GM23338 (cell line): ENCODE data around the gene KRT8. TPM values are rescaled to one million over a fixed set of nuclear protein-coding genes. Genes with fewer than 3 reads are reported as not detected.

Experiments used
- ATAC-seq: fragments of 200-7000 bp; cut with Tn5 transposase; 3 replicates; pipeline ENCODE4 v1.9.1; 2020
- DNase-seq: peaks from one replicate; pipeline ENCODE4 v3.0.0-alpha.2; 2015; ENCODE audit warnings: low spot score
- H2AFZ ChIP-seq: fragments of 200-600 bp; sonication (generic); 2 replicates; pipeline ENCODE4 v1.8.0; 2016; ENCODE audit warnings: antibody characterized with exemption, mild to moderate bottlenecking, moderate library complexity
- H3F3A ChIP-seq: fragments of 200-600 bp; sonication (generic); replicated peaks from 2 replicates; pipeline ENCODE4 v1.8.0; 2017; ENCODE audit warnings: antibody characterized with exemption, mixed run types, low read depth
- H3K27ac ChIP-seq: fragments of 200-600 bp; sonication (generic); 2 replicates; pipeline ENCODE4 v1.6.1; 2016; ENCODE audit warnings: low read depth
- H3K27me3 ChIP-seq: fragments of 200-600 bp; sonication (generic); 2 replicates; pipeline ENCODE4 v1.8.0; 2016; ENCODE audit warnings: mild to moderate bottlenecking, mixed run types, moderate library complexity; ENCODE audit not compliant: insufficient read depth
- H3K36me3 ChIP-seq: fragments of 200-600 bp; sonication (generic); 2 replicates; pipeline ENCODE4 v1.8.0; 2016; ENCODE audit warnings: mild to moderate bottlenecking; ENCODE audit not compliant: insufficient read depth
- H3K4me1 ChIP-seq: fragments of 200-600 bp; sonication (generic); 2 replicates; pipeline ENCODE4 v1.8.0; 2016; ENCODE audit warnings: mild to moderate bottlenecking, moderate library complexity; ENCODE audit not compliant: insufficient read depth
- H3K4me2 ChIP-seq: fragments of 200-600 bp; sonication (generic); 2 replicates; pipeline ENCODE4 v1.7.1; 2017; ENCODE audit warnings: mixed run types
- H3K4me3 ChIP-seq: fragments of 200-600 bp; sonication (generic); 2 replicates; pipeline ENCODE4 v1.6.1; 2016; ENCODE audit warnings: mixed run types
- H3K79me2 ChIP-seq: fragments of 200-600 bp; sonication (generic); replicated peaks from 2 replicates; pipeline ENCODE4 v1.8.0; 2017; ENCODE audit warnings: mild to moderate bottlenecking; ENCODE audit not compliant: insufficient read depth
- H3K9me2 ChIP-seq: fragments of 200-600 bp; sonication (generic); 2 replicates; pipeline ENCODE4 v1.8.0; 2017; ENCODE audit not compliant: insufficient read depth
- H4K20me1 ChIP-seq: fragments of 200-600 bp; sonication (generic); replicated peaks from 2 replicates; pipeline ENCODE4 v1.8.0; 2017; ENCODE audit warnings: mild to moderate bottlenecking; ENCODE audit not compliant: insufficient read depth
- H3K27ac Mint-ChIP-seq: 2 replicates; pipeline ENCODE4 v1.8.0; 2020; ENCODE audit warnings: inconsistent platforms, mild to moderate bottlenecking, moderate library complexity, mixed read lengths
- H3K27me3 Mint-ChIP-seq: 3 replicates; pipeline ENCODE4 v1.8.0; 2022; ENCODE audit warnings: low read depth, mild to moderate bottlenecking, moderate library complexity, mixed read lengths, inconsistent platforms; ENCODE audit not compliant: insufficient read depth, poor library complexity
- H3K36me3 Mint-ChIP-seq: 3 replicates; pipeline ENCODE4 v1.8.0; 2021; ENCODE audit warnings: low read depth, mild to moderate bottlenecking, inconsistent platforms, moderate library complexity, mixed read lengths
- H3K4me1 Mint-ChIP-seq: 3 replicates; pipeline ENCODE4 v1.8.0; 2020; ENCODE audit warnings: mild to moderate bottlenecking, inconsistent platforms, mixed read lengths
- H3K4me3 Mint-ChIP-seq: 3 replicates; pipeline ENCODE4 v1.8.0; 2021; ENCODE audit warnings: moderate library complexity, mild to moderate bottlenecking, inconsistent platforms, mixed read lengths
- H3K9me3 Mint-ChIP-seq: 3 replicates; pipeline ENCODE4 v1.8.0; 2020; ENCODE audit warnings: moderate library complexity, mild to moderate bottlenecking, inconsistent platforms, mixed read lengths
- CREB1 ChIP-seq: fragments of 250-450 bp; sonication (Bioruptor Pico); IDR thresholded peaks from 2 replicates; pipeline ENCODE4 v1.5.0; 2020; ENCODE audit warnings: low read depth, mild to moderate bottlenecking, moderate library complexity
- EZH2 ChIP-seq: fragments of 200-600 bp; sonication (generic); IDR thresholded peaks from one replicate; pipeline ENCODE4 v1.8.0; 2017; ENCODE audit warnings: antibody characterized with exemption, mild to moderate bottlenecking, low read depth; ENCODE audit not compliant: unreplicated experiment
- EZH2phosphoT487 ChIP-seq: fragments of 200-600 bp; sonication (generic); IDR thresholded peaks from one replicate; pipeline ENCODE4 v1.8.1; 2018; ENCODE audit warnings: antibody characterized with exemption; ENCODE audit not compliant: unreplicated experiment
- JUNB ChIP-seq: IDR thresholded peaks from one replicate; pipeline ENCODE4 v1.6.1; 2016; ENCODE audit warnings: antibody characterized with exemption; ENCODE audit not compliant: unreplicated experiment
- NANOG ChIP-seq: IDR thresholded peaks from 2 replicates; pipeline ENCODE4 v1.6.1; 2016; ENCODE audit warnings: antibody characterized with exemption, borderline replicate concordance
- POLR2AphosphoS5 ChIP-seq: IDR thresholded peaks from 2 replicates; pipeline ENCODE4 v1.6.1; 2016; ENCODE audit warnings: antibody characterized with exemption, low read depth
- STAT1 ChIP-seq: IDR thresholded peaks from one replicate; pipeline ENCODE4 v1.6.1; 2016; ENCODE audit warnings: antibody characterized with exemption; ENCODE audit not compliant: unreplicated experiment
- ZNF331 ChIP-seq: fragments of 250-450 bp; sonication (Bioruptor Pico); IDR thresholded peaks from 2 replicates; pipeline ENCODE4 v1.5.0; 2020; ENCODE audit warnings: low read depth, mild to moderate bottlenecking, moderate library complexity
- polyA plus RNA-seq: library from polyadenylated mRNA; unstranded; fragments of >200 nt; fragmentation: Nextera tagmentation; extraction: Ambion mirVana; gene quantifications from 2 replicates; pipeline ENCODE4 v1.2.1, GENCODE V29; 2016
- total RNA-seq: library from RNA; depleted of rRNA; stranded (reverse); fragments of >200 nt; shearing (Covaris generic); gene quantifications from 2 replicates; pipeline ENCODE4 v1.2.3, GENCODE V29; 2014
- TF ChIP-seq, protein P1 (sequence below): fragments of 250-450 bp; sonication (Bioruptor Pico); IDR thresholded peaks from 2 replicates; pipeline ENCODE4 v1.5.0; 2020; ENCODE audit warnings: mild to moderate bottlenecking, moderate library complexity
- TF ChIP-seq, protein P2 (sequence below), 2 experiments: fragments of 200-600 bp in 1 of 2; sonication (generic) in 1 of 2; conservative IDR thresholded peaks; 2 replicates each; pipeline versions ENCODE4 v1.5.1 to v1.6.1; 2016 to 2017; ENCODE audit warnings: antibody characterized with exemption in 2 of 2, low read depth in 2 of 2, mild to moderate bottlenecking in 2 of 2, moderate library complexity in 1 of 2

Gene KRT8
- total and polyA plus RNA-seq, 2 experiments from 2014 or later: 250 to 322 TPM

DNA sequence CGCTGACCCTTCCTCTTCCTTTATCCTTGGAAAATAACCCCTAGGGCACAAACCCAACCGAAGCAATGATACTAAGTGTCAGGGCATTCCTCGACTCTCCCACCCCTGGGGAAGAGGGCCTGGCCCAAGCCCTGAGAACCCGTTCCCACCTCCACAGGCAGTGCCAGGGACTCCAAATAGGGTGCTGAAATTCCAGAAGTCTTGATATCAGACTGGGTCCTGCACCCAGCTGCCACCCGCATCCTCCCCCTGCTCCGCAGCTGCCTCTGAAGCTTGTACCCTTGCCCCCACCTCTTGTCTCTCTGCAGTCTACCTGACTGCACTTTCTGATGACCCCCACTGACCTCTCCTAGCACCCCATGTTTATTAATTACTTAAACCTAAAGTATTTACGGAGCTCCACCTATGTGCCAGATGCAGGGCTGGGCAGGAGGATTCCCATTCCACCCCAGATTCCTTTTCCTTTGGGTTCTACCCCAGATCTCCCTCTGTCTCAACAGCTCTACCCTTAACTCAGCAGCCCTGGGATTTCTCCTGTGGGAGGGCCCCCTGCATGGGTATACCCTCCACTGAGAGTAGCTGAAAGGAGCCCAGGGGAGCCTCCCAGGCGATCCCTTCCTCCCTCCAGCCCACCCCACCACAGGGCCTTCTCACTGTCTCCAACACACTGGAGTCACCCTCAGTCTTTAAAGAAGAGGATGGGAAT lies 40.0 kb upstream of the KRT8 start (continued):
- TF ChIP-seq, protein P1, sequence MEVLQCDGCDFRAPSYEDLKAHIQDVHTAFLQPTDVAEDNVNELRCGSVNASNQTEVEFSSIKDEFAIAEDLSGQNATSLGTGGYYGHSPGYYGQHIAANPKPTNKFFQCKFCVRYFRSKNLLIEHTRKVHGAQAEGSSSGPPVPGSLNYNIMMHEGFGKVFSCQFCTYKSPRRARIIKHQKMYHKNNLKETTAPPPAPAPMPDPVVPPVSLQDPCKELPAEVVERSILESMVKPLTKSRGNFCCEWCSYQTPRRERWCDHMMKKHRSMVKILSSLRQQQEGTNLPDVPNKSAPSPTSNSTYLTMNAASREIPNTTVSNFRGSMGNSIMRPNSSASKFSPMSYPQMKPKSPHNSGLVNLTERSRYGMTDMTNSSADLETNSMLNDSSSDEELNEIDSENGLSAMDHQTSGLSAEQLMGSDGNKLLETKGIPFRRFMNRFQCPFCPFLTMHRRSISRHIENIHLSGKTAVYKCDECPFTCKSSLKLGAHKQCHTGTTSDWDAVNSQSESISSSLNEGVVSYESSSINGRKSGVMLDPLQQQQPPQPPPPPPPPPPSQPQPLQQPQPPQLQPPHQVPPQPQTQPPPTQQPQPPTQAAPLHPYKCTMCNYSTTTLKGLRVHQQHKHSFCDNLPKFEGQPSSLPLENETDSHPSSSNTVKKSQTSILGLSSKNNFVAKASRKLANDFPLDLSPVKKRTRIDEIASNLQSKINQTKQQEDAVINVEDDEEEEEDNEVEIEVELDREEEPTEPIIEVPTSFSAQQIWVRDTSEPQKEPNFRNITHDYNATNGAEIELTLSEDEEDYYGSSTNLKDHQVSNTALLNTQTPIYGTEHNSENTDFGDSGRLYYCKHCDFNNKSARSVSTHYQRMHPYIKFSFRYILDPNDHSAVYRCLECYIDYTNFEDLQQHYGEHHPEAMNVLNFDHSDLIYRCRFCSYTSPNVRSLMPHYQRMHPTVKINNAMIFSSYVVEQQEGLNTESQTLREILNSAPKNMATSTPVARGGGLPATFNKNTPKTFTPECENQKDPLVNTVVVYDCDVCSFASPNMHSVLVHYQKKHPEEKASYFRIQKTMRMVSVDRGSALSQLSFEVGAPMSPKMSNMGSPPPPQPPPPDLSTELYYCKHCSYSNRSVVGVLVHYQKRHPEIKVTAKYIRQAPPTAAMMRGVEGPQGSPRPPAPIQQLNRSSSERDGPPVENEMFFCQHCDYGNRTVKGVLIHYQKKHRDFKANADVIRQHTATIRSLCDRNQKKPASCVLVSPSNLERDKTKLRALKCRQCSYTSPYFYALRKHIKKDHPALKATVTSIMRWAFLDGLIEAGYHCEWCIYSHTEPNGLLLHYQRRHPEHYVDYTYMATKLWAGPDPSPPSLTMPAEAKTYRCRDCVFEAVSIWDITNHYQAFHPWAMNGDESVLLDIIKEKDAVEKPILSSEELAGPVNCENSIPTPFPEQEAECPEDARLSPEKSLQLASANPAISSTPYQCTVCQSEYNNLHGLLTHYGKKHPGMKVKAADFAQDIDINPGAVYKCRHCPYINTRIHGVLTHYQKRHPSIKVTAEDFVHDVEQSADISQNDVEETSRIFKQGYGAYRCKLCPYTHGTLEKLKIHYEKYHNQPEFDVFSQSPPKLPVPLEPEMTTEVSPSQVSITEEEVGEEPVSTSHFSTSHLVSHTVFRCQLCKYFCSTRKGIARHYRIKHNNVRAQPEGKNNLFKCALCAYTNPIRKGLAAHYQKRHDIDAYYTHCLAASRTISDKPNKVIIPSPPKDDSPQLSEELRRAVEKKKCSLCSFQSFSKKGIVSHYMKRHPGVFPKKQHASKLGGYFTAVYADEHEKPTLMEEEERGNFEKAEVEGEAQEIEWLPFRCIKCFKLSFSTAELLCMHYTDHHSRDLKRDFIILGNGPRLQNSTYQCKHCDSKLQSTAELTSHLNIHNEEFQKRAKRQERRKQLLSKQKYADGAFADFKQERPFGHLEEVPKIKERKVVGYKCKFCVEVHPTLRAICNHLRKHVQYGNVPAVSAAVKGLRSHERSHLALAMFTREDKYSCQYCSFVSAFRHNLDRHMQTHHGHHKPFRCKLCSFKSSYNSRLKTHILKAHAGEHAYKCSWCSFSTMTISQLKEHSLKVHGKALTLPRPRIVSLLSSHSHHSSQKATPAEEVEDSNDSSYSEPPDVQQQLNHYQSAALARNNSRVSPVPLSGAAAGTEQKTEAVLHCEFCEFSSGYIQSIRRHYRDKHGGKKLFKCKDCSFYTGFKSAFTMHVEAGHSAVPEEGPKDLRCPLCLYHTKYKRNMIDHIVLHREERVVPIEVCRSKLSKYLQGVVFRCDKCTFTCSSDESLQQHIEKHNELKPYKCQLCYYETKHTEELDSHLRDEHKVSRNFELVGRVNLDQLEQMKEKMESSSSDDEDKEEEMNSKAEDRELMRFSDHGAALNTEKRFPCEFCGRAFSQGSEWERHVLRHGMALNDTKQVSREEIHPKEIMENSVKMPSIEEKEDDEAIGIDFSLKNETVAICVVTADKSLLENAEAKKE (CRISPR knock-in tag): no peak
- no peak for TF ChIP-seq ZNF331 (CRISPR knock-in tag)

DNA sequence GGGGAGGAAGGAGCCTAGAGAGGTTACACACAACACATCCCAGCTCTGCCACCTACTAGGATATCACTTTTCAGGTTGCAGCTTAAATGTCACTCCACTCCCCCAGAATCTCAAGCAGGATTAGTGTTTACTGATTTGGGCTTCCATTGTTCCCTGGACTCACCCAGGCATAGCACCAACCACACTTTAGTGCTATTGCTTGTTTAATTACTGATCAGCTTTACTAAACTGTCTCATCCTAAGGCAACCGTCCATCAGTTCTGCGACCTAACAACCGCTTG lies 38.0 kb upstream of the KRT8 start:
- no peaks in the 10 kb centered on the region for H3K27me3 ChIP-seq
- Mint-ChIP-seq H3K27me3 (peaks cover 16% of the 10 kb centered on the region), H3K9me3 (peaks cover 6% of the 10 kb centered on the region; the same call in 1 of the 3 replicates), H3K4me3 (no peak overlapping the region), H3K4me1 (peaks cover 54% of the 10 kb centered on the region), H3K27ac (no peak overlapping the region), H3K36me3 (peaks cover 7% of the 10 kb centered on the region)
- no peaks in the 10 kb centered on the region for H3K9me2 ChIP-seq
- ATAC-seq (no peak), DNase-seq (no peak)
- H2AFZ ChIP-seq: no peak overlapping the region
- H3K4me3 ChIP-seq: no peak overlapping the region
- H4K20me1 ChIP-seq: no peaks in the 10 kb centered on the region
- no peak overlapping the region for H3K4me2 ChIP-seq
- peaks cover 32% of the 10 kb centered on the region for H3K4me1 ChIP-seq
- TF ChIP-seq JUNB (no peak), CREB1 (no peak), STAT1 (no peak), EZH2phosphoT487 (no peak), EZH2 (no peak), NANOG (no peak), POLR2AphosphoS5 (no peak)
- TF ChIP-seq, protein P2, sequence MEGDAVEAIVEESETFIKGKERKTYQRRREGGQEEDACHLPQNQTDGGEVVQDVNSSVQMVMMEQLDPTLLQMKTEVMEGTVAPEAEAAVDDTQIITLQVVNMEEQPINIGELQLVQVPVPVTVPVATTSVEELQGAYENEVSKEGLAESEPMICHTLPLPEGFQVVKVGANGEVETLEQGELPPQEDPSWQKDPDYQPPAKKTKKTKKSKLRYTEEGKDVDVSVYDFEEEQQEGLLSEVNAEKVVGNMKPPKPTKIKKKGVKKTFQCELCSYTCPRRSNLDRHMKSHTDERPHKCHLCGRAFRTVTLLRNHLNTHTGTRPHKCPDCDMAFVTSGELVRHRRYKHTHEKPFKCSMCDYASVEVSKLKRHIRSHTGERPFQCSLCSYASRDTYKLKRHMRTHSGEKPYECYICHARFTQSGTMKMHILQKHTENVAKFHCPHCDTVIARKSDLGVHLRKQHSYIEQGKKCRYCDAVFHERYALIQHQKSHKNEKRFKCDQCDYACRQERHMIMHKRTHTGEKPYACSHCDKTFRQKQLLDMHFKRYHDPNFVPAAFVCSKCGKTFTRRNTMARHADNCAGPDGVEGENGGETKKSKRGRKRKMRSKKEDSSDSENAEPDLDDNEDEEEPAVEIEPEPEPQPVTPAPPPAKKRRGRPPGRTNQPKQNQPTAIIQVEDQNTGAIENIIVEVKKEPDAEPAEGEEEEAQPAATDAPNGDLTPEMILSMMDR (conservative IDR thresholded peaks at IDR 0.05; ENCODE audit: low read depth in 2 of 2): no peak
- peaks cover 7% of the 10 kb centered on the region; the same call in 1 of the 2 replicates for H3K79me2 ChIP-seq
- no peak overlapping the region for H3K27ac ChIP-seq
- peaks cover 14% of the 10 kb centered on the region; the same call in 1 of the 2 replicates for H3F3A ChIP-seq
- no peaks in the 10 kb centered on the region for H3K36me3 ChIP-seq
